Ishikawa (cell line): ENCODE measurements around the gene LRP5.

ENCODE experiments used
- CEBPB ChIP-seq: IDR thresholded peaks from 2 replicates; pipeline ENCODE4 v1.6.1; 2012
- EP300 ChIP-seq: IDR thresholded peaks from 2 replicates; pipeline ENCODE4 v1.6.1; 2012; ENCODE audit warnings: borderline replicate concordance
- TAF1 ChIP-seq: IDR thresholded peaks from 2 replicates; pipeline ENCODE4 v1.6.1; 2012; ENCODE audit warnings: low read depth, mild to moderate bottlenecking
- TF ChIP-seq, protein P1 (sequence below): IDR thresholded peaks from 2 replicates; pipeline ENCODE4 v1.6.1; 2012; ENCODE audit warnings: low read depth, mild to moderate bottlenecking
- TF ChIP-seq, protein P2 (sequence below): IDR thresholded peaks from 2 replicates; pipeline ENCODE4 v1.6.1; 2012

DNA sequence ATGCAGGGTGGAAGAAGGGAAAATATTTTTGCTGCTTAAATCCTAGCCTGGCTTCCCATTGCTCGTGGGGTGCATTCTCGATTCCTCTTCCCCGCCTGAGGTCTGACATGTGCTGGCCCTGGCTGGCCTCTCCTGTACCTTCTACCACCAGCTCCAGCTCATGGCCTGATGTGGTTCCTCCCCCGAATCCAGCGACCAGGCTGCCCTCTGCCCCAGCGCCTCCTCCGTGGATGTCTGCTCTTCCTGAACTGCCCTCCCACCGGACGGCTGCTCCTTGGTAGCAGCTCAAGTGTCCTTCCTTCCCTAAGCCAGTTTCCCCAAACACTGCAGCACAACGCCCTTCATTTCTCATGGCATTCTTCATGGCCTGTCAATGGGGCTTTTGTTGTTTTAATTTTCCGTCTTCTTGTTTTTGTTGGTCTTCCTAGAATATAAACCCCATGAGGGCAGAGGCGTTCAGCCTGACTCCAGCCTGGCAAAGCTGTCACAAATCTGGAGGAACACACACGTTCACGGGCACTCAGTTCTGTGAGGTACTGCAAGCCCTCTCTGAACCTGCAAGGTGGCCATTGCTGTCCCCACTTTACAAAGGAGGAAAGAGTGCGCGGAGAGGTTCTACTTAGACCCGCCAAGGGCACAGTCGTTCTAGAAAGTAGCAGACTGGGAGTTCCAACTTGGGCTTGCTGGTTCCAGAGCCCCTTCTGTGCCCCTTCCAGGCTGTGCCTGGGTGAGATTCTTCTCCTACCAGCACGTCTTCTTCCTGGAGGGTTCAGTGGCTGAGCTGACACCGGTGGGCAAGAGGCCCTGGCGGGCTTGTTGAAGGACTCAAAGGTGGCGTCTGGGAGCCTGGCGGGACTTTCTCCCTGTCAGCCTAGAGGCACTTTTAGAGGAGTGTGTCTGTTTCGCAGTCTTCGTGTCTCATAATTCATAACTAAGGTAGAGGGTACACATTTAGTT lies 953 bp upstream of the LRP5 start:
- TF ChIP-seq, protein P1, sequence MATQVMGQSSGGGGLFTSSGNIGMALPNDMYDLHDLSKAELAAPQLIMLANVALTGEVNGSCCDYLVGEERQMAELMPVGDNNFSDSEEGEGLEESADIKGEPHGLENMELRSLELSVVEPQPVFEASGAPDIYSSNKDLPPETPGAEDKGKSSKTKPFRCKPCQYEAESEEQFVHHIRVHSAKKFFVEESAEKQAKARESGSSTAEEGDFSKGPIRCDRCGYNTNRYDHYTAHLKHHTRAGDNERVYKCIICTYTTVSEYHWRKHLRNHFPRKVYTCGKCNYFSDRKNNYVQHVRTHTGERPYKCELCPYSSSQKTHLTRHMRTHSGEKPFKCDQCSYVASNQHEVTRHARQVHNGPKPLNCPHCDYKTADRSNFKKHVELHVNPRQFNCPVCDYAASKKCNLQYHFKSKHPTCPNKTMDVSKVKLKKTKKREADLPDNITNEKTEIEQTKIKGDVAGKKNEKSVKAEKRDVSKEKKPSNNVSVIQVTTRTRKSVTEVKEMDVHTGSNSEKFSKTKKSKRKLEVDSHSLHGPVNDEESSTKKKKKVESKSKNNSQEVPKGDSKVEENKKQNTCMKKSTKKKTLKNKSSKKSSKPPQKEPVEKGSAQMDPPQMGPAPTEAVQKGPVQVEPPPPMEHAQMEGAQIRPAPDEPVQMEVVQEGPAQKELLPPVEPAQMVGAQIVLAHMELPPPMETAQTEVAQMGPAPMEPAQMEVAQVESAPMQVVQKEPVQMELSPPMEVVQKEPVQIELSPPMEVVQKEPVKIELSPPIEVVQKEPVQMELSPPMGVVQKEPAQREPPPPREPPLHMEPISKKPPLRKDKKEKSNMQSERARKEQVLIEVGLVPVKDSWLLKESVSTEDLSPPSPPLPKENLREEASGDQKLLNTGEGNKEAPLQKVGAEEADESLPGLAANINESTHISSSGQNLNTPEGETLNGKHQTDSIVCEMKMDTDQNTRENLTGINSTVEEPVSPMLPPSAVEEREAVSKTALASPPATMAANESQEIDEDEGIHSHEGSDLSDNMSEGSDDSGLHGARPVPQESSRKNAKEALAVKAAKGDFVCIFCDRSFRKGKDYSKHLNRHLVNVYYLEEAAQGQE: no peak
- TF ChIP-seq EP300: no peak
- TF ChIP-seq, protein P2, sequence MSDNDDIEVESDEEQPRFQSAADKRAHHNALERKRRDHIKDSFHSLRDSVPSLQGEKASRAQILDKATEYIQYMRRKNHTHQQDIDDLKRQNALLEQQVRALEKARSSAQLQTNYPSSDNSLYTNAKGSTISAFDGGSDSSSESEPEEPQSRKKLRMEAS: no peak
- TF ChIP-seq TAF1: no peak
- no peak for TF ChIP-seq CEBPB
